DND-41 (cell line): ENCODE measurements around the gene PEAK1.
"Not testable (repeated sequence)": the region's sequence is repeated elsewhere in the genome, so short reads cannot be mapped to it uniquely, and the experiment has no call there.

Experiments
- EZH2 ChIP-seq: IDR thresholded peaks from 3 replicates; pipeline ENCODE4 v1.6.1; 2012; ENCODE audit warnings: borderline replicate concordance, low read depth, mild to moderate bottlenecking, moderate library complexity, low read length, inconsistent platforms; ENCODE audit not compliant: severe bottlenecking
- TF ChIP-seq, protein P1 (sequence below): IDR thresholded peaks from 2 replicates; pipeline ENCODE4 v1.5.1; 2012; ENCODE audit warnings: borderline replicate concordance, low read length, moderate library complexity, mild to moderate bottlenecking; ENCODE audit not compliant: poor library complexity, severe bottlenecking; ENCODE audit errors: extremely low read depth

DNA sequence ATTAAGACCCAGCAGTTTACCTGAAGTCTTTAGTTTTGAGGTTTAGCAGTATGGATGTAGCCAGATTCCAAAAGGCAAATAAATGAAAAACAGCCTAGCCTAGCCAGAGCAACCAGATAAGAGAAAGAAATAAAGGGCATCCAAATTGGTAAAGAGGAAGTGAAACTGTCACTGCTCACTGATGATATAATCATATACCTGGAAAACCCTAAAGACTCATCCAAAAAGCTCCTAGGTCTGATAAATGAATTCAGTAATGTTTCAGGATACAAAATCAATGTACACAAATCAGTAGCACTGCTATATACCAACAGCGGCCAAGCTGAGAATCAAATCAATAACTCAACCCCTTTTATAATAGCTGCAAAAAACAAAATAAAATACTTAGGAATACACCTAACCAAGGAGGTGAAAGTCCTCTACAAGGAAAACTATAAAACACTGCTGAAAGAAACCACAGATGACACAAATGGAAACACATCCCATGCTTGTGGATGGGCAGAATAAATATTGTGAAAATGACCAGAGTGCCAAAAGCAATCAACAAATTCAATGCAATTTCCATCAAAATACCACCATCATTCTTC is 13.6 kb downstream of the PEAK1 start:
- TF ChIP-seq, protein P1, sequence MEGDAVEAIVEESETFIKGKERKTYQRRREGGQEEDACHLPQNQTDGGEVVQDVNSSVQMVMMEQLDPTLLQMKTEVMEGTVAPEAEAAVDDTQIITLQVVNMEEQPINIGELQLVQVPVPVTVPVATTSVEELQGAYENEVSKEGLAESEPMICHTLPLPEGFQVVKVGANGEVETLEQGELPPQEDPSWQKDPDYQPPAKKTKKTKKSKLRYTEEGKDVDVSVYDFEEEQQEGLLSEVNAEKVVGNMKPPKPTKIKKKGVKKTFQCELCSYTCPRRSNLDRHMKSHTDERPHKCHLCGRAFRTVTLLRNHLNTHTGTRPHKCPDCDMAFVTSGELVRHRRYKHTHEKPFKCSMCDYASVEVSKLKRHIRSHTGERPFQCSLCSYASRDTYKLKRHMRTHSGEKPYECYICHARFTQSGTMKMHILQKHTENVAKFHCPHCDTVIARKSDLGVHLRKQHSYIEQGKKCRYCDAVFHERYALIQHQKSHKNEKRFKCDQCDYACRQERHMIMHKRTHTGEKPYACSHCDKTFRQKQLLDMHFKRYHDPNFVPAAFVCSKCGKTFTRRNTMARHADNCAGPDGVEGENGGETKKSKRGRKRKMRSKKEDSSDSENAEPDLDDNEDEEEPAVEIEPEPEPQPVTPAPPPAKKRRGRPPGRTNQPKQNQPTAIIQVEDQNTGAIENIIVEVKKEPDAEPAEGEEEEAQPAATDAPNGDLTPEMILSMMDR: not testable (repeated sequence)
- TF ChIP-seq EZH2: not testable (repeated sequence)
